NCI-H2171 (cell line): ENCODE data around the gene MACIR.
A peak's percentile ranks its signal among the peaks of the same experiment; 100 is the strongest.

Experiments
- DNase-seq: peaks from one replicate; lab custom pipeline; 2025; lab: John Stamatoyannopoulos, UW

MACIR gene

GRCh38 chr5:103245761-103246160 is 12.8 kb upstream of the MACIR start:
- no peak for DNase-seq

GRCh38 chr5:103247118-103247517 is 11.4 kb upstream of the MACIR start:
- DNase-seq: no peak

DNA sequence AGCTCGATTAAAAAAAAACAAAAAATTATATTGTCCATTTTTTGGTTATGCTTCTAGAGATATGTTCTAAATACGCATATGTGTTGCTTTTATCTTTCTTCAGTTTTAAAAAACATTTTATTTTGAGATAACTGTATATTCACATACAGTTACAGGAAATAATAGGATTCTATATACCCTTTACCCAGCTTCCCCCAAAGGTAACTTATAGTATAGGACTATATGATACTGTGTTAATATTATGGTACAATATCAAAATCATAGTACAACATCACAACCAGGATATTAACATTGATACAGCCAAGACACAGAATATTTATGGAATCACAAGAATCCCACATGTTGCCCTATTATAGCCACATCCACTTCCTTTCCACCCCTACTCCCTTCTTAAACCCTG is 9.5 kb upstream of the MACIR start:
- no peak for DNase-seq

GRCh38 chr5:103254921-103255320 is 3.6 kb upstream of the MACIR start:
- DNase-seq: no peak

- DNase-seq: no peak
Measured at GRCh38 chr5:103255691-103256090, 2.9 kb upstream of the MACIR start.

- DNase-seq: no peak
Measured at GRCh38 chr5:103256178-103256577, 2.4 kb upstream of the MACIR start.

GRCh38 chr5:103258957-103259704 is 568 bp downstream of the MACIR start:
- peak; percentile 31 for DNase-seq

GRCh38 chr5:103259705-103260355 is 1.3 kb downstream of the MACIR start:
- peak; percentile 7 for DNase-seq

DNA sequence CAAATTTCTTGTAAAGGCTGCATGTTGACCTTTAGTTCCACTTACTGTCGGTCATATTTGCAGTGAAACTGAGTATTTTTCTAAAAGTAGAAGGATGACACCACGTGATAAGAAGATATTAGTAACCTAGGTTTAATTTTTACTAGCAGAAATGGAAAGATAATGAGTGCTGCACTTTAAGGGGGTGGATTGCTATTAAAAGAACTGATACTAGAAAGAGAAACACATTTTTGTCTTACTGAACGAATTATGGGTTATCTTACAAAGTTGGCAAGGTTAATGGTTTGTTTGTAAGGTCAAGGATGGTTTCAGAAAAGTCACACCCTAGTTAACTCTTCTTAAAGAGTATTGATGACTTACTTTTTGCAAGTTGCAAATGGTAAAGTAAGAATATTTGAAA is 2.4 kb downstream of the MACIR start:
- no peak for DNase-seq

- DNase-seq: no peak
Measured at GRCh38 chr5:103262422-103262871, 3.9 kb downstream of the MACIR start.

GRCh38 chr5:103263054-103263453 is 4.5 kb downstream of the MACIR start:
- DNase-seq: no peak

GRCh38 chr5:103264508-103264907 is 5.9 kb downstream of the MACIR start:
- DNase-seq: no peak

DNA sequence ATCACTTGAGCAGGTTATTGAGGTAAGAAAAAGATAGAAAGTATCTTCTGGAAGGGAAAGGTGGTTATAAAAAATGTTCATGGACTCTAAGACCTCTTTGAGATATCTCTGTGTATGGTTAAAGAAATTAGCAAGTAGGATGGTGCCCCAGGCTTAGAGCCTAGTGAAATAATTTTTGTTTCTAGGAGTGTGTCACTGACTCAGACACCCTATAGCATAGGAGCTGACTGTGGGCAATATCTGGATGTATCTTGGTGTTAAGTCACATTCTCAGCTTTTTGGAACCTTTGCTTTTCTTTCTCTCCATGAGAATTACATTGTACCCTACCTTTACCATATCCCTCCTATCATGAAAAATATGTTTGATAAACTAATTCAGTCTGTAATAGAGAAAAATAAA is 12.0 kb downstream of the MACIR start:
- DNase-seq: no peak

DNA sequence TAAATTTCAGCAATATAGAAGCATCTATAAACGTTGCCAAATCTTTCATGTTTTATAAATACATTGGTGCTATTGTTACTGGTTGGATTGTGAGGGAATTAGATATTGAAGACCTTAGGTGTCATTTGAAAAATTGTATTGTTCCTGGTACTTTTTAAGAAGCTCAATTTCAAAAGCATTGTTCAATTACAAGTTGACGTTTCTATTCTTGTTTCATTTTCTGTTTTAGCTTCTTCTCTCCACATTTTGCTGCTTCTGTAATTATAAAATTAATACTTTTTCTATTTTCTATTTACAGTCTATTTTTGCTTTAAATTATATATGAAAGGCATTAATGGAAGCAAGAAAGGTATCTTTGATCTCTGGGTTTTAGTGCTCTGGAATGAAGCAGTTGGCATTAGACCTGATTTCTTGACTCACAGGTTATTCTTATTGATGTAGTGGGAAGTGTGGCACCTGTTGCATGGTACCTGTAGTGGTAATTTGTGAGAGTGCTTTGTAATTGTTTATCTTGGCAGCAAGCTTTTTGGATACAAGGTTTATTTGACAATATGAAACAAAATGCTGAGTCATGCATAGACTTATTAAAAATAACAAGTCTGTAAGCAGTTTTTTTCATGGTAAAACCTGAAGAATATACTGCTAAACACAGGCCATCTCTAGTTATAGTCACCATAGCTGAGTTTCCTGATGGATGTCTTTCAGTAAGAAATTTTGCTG is 13.2 kb downstream of the MACIR start:
- DNase-seq: no peak

- DNase-seq: no peak
Measured at GRCh38 chr5:103272377-103272776, 13.8 kb downstream of the MACIR start.

DNA sequence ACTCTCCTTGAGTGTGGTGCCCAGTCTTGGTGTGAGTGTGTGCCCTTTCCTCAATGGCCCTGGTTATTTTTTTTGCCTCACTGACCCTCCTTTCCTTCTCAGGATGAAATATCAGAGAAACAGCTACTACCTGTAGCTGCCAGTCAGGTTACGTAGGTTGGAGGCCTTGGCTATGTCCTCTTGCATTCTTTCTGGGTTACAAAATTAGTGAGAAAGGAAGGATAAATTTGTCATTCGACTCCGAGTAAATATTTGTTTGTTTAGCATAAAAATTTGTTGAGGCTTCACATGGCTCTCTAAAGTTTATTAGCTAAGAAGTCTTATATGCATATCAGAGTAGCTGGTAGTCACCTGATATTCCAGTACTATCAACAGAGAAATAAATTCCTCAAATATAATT is 15.4 kb downstream of the MACIR start:
- DNase-seq: no peak

GRCh38 chr5:103275851-103276250 is 17.3 kb downstream of the MACIR start:
- DNase-seq: no peak

- DNase-seq: no peak
Measured at GRCh38 chr5:103280967-103281366, 22.4 kb downstream of the MACIR start.

DNA sequence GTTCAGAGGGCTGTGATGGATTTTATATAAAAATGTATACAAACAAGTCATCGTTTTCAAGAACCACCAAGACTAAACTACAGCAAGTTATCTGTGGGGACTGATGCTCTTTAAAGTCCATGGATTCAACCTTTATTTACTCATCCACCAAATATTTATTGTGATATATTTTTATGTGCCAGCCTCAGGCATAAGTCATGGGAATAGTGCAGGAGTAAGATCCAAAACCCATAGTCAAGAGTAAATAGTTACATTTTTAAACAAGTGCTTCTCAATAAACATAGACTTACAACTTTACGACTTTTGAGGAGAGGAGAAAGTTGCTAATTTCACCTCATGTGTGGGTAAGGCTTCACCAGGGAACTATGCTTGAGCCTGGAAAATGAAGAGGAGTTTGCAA is 24.6 kb downstream of the MACIR start:
- no peak for DNase-seq

- DNase-seq: no peak
Measured at GRCh38 chr5:103283869-103284268, 25.3 kb downstream of the MACIR start.

GRCh38 chr5:103286622-103287021 is 28.1 kb downstream of the MACIR start:
- no peak for DNase-seq

GRCh38 chr5:103289024-103289423 is 30.5 kb downstream of the MACIR start:
- no peak for DNase-seq

- DNase-seq: no peak
Measured at GRCh38 chr5:103290846-103291245, 32.3 kb downstream of the MACIR start.
